SK-N-MC (cell line): ENCODE results near the gene SRP14.
"Not testable (repeated sequence)": the region's sequence is repeated elsewhere in the genome, so short reads cannot be mapped to it uniquely, and the experiment has no call there.

Source experiments
- DNase-seq: peaks from one replicate; pipeline ENCODE4 v3.0.0-alpha.2; 2011; ENCODE audit warnings: low read depth, low spot score
- H3K27ac ChIP-seq: fragments of 200-600 bp; sonication (generic); 2 replicates; pipeline ENCODE4 v1.5.1; 2016; ENCODE audit warnings: mixed run types
- H3K36me3 ChIP-seq: fragments of 200-600 bp; sonication (generic); 2 replicates; pipeline ENCODE4 v1.6.1; 2017; ENCODE audit warnings: antibody characterized with exemption, low read length, mixed read lengths; ENCODE audit not compliant: insufficient read depth
- H3K4me3 ChIP-seq: fragments of 200-600 bp; sonication (generic); 2 replicates; pipeline ENCODE4 v1.5.1; 2016
- H3K9ac ChIP-seq: fragments of 200-600 bp; sonication (generic); 2 replicates; pipeline ENCODE4 v1.8.0; 2017; ENCODE audit warnings: mixed run types, mixed read lengths; ENCODE audit not compliant: insufficient read length
- H3K9me3 ChIP-seq: fragments of 200-600 bp; sonication (generic); 2 replicates; pipeline ENCODE4 v1.6.1; 2017; ENCODE audit warnings: low read depth, mild to moderate bottlenecking, antibody characterized with exemption, low read length, moderate library complexity, mixed read lengths
- EZH2 ChIP-seq: fragments of 200-600 bp; sonication (generic); IDR thresholded peaks from one replicate; pipeline ENCODE4 v1.6.1; 2017; ENCODE audit warnings: antibody characterized with exemption
- FOXP2 ChIP-seq: optimal IDR thresholded peaks from 2 replicates; pipeline ENCODE3; 2011; ENCODE audit warnings: mild to moderate bottlenecking, moderate library complexity; ENCODE audit not compliant: insufficient read depth; ENCODE audit errors: extremely low read length, control extremely low read depth
- POLR2AphosphoS5 ChIP-seq: IDR thresholded peaks from 2 replicates; pipeline ENCODE4 v1.6.1; 2012; ENCODE audit warnings: mild to moderate bottlenecking, low read depth, low read length, borderline replicate concordance

Gene SRP14

DNA sequence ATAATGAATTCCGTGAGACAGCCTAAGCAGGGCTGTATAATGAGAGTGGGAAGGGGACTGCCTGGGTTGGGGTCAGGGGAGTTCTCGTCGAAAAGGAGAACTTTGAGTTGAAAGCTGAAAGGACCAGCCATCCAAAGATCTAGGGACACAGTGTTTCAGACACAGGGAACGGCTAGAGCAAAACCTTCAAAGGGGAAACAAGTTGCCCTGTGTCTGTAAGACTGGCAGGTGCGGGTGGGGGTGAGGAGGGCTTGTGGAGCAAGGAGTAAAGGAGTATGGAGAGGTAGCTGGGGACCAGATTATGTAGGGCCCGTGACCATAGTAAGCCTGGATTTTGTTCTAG is 1.3 kb upstream of the SRP14 start:
- no peak for DNase-seq
- Histone ChIP-seq H3K36me3 (peaks cover 30% of the 10 kb centered on the region), H3K9ac (peak overlapping the region; percentile 41), H3K4me3 (peak overlapping the region; percentile 51), H3K27ac (peak overlapping the region; percentile 74), H3K9me3 (no peaks in the 10 kb centered on the region)
- TF ChIP-seq POLR2AphosphoS5 (no peak), FOXP2 (no peak), EZH2 (no peak)

DNA sequence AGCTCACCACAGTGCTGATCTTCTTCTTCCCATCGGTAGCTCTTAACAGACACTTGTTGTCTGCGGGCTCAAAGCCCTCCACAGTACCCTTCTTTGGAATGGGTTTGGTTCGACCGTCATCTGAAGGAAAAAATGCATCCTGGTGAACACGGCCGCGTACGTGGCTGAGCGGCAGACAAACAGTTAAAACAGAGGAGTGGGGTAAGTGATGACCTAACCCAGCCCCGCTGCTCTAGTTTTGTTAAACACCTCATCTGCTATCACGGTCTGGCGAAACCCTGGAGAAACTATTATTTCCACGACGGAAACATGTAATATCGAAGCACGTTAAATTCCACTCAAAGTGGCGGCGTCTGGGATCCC is 725 bp downstream of the SRP14 start:
- peak overlapping the region; percentile 70; the same call in 1 of the 2 replicates for H3K27ac ChIP-seq
- no peak for DNase-seq
- H3K9ac ChIP-seq = peak overlapping the region; percentile 96
- H3K4me3 ChIP-seq = peak overlapping the region; percentile 97
- TF ChIP-seq EZH2 (no peak), FOXP2 (no peak), POLR2AphosphoS5 (no peak)
- peaks cover 50% of the 10 kb centered on the region for H3K36me3 ChIP-seq
- no peaks in the 10 kb centered on the region for H3K9me3 ChIP-seq

DNA sequence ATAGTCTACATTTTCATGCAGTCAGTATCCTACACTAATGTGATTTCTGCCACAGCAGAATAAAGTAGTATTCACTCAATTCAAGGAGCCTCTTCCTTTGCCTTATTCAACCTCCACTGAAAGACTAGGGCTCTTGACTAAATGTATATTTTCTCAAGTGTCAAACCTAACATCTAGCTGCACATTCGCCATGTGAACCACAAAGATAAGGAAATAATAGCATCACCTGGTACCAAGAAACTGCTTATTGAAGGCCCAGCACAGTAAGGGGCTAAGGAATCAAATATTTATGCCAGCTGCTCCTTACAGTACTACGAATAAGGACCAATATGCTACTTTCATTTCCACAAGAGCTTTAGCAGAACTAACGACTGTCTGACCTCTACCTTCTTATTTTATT is 1.3 kb downstream of the SRP14 start:
- TF ChIP-seq POLR2AphosphoS5 (no peak), FOXP2 (no peak)
- H3K9ac ChIP-seq = peak overlapping the region; percentile 96
- peak overlapping the region; percentile 97 for H3K4me3 ChIP-seq
- no peak for DNase-seq
- no peaks in the 10 kb centered on the region for H3K9me3 ChIP-seq
- H3K36me3 ChIP-seq = peaks cover 54% of the 10 kb centered on the region
- no peak overlapping the region for H3K27ac ChIP-seq

- H3K4me3 ChIP-seq, H3K9me3 ChIP-seq, H3K9ac ChIP-seq, H3K27ac ChIP-seq, DNase-seq: not testable (repeated sequence)
- H3K36me3 ChIP-seq = peaks cover 79% of the 10 kb centered on the region
Observed at GRCh38 chr15:40035182-40035581, 3.8 kb downstream of the SRP14 start.

- DNase-seq = no peak
- H3K9ac ChIP-seq = no peak overlapping the region
- H3K27ac ChIP-seq = no peak overlapping the region
- no peak for TF ChIP-seq EZH2
- TF ChIP-seq POLR2AphosphoS5 = no peak
- no peak for TF ChIP-seq FOXP2
- H3K9me3 ChIP-seq = no peaks in the 10 kb centered on the region
- peaks cover 86% of the 10 kb centered on the region for H3K36me3 ChIP-seq
- no peak overlapping the region for H3K4me3 ChIP-seq
Observed at GRCh38 chr15:40034186-40034946, 4.6 kb downstream of the SRP14 start.

GRCh38 chr15:40032125-40032839 is 6.7 kb downstream of the SRP14 start:
- peaks cover 97% of the 10 kb centered on the region for H3K36me3 ChIP-seq
- H3K9ac ChIP-seq = peak overlapping the region; percentile 22
- H3K27ac ChIP-seq = peak overlapping the region; percentile 74
- TF ChIP-seq EZH2 (no peak), FOXP2 (no peak), POLR2AphosphoS5 (no peak; the same call in 1 of the 2 replicates)
- H3K4me3 ChIP-seq = no peak overlapping the region
- DNase-seq = no peak
- no peaks in the 10 kb centered on the region for H3K9me3 ChIP-seq

DNA sequence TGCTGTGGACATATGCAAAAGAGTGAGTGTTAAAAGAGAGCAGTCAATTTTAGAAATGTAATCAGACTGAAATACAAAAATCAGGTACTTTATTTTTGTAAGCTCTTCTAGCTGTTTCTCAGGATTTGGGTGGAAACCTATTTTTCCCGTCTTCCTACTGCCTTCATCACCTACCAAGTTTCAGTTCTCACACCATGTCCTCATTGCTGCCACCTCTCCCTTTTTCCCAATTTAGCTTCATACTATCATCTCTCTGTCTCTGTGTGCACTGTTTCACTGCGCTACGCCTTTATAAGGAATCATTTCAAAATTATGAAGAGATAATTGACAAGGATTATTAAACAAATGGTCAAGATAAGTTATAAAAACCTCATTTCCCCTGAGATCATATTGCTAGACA is 7.7 kb downstream of the SRP14 start:
- H3K27ac ChIP-seq = no peak overlapping the region
- DNase-seq = no peak
- no peak for TF ChIP-seq FOXP2
- no peak for TF ChIP-seq EZH2
- no peak for TF ChIP-seq POLR2AphosphoS5
- peaks cover 95% of the 10 kb centered on the region for H3K36me3 ChIP-seq
- no peak overlapping the region for H3K4me3 ChIP-seq
- H3K9ac ChIP-seq = no peak overlapping the region
- H3K9me3 ChIP-seq = no peaks in the 10 kb centered on the region

DNA sequence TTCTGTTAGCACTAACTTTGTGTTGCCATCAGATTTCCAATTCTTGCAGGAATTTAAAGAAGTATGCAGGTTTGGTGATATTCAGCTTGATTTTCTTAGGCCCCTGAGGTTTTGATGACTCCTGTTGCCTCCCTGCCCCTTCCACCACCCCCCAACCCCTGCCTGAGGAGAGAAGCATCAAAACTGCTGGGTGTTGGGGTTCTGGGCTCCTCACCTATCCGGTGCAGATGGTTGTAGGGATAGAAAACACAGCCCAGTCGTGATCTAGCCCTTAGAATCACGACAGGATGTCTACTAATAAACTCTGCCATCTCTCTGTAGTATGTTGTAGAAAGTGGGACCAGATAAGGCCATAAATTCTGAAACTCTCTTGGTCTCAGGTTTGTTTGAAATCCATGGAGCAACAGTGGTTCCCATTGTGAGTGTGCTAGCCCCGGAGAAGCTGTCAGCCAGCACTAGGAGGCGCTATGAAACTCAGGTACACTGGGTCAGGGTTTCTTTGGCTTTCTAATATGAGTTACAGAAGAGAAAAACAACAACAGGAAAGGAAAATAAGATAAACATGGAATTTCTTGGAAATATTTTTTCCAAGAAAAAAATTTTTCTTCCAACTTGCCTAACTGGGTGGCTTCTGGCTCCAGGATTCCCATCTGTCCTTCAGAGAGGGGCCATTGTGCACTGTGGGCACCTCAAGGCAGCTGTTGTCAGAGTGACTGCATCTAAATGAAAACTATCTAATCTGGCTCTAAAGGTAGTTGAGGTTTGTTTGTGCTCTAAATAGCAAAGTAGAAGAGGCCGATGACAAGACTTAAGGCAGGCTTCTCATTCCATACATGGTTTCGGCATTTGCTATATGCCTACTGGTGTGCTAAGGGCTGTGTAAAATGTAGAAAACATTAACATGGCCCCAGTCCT is 8.7 kb downstream of the SRP14 start:
- no peak for TF ChIP-seq FOXP2
- no peak for TF ChIP-seq POLR2AphosphoS5
- TF ChIP-seq EZH2 = no peak
- H3K36me3 ChIP-seq = peaks cover 95% of the 10 kb centered on the region
- no peak overlapping the region for H3K27ac ChIP-seq
- no peak for DNase-seq
- H3K9me3 ChIP-seq = no peaks in the 10 kb centered on the region
- no peak overlapping the region for H3K9ac ChIP-seq
- no peak overlapping the region for H3K4me3 ChIP-seq
